Measurements from ENCODE around the gene PCP2.

The PCP2 gene

DNA sequence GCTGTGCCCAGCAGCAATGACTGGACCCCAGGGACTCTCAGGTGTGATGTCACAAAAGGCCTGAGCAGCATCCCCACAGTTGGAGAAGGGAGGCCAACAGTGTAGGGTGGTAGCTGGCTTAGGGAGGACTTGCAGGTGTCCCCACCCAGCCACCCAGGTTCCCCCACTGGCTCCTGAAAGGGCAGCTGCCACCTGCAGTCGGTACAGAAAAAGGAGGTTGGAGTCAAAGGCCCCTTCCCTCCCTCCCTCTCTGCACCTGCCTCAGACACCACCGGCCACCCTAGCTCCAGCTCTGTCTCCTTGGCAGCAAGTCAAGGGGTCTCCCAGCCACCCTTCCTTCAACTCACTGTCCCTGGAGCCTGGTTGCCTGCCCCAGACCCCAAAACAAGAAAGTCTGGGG is at the start of gene PCP2:
PCP2 (minus strand) TSS at position 22 of the 400 bp plus-strand sequence. CDS start 262 bp downstream, outside the sequence.
- Mint-ChIP-seq H3K27me3 (no peaks in the 10 kb centered on the region), H3K9me3 (no peaks in the 10 kb centered on the region), H3K36me3 (ENCODE audit: low read depth) (peaks cover 66% of the 10 kb centered on the region), H3K27ac (no peak within 1 kb of the TSS), H3K4me3 (no peak within 1 kb of the TSS), H3K4me1 (ENCODE audit: low read depth) (peaks cover 60% of the 10 kb centered on the region)
- intact Hi-C loops (cut with micrococcal nuclease) = no loop called here

DNA sequence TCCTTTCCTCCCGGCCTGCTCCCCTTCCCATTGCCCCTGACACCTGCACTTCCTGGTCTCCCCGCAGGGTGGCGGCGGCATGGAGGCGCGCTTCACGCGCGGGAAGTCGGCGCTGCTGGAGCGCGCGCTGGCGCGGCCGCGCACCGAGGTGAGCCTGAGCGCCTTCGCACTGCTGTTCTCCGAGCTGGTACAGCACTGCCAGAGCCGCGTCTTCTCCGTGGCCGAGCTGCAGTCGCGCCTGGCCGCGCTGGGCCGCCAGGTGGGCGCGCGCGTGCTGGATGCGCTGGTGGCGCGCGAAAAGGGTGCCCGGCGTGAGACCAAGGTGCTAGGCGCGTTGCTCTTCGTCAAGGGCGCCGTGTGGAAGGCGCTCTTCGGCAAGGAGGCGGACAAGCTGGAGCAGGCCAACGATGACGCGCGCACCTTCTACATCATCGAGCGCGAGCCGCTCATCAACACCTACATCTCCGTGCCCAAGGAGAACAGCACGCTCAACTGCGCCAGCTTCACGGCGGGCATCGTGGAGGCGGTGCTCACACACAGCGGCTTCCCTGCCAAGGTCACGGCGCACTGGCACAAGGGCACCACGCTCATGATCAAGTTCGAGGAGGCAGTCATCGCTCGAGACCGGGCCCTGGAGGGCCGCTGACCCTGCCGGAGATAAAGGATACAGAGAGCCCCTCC is 48.8 kb upstream of the PCP2 start:
- Mint-ChIP-seq H3K9me3 (no peaks in the 10 kb centered on the region), H3K4me3 (peak overlapping the region; percentile 98), H3K27me3 (no peaks in the 10 kb centered on the region), H3K36me3 (ENCODE audit: low read depth) (peaks cover 52% of the 10 kb centered on the region), H3K4me1 (ENCODE audit: low read depth) (peaks cover 71% of the 10 kb centered on the region), H3K27ac (peak overlapping the region; percentile 96)
- intact Hi-C loops (cut with micrococcal nuclease) = loop anchor here (10.0 kb wide), 1 partner anchor 242 kb away; the partner anchor contains the start of genes CTXN1 and SNAPC2

DNA sequence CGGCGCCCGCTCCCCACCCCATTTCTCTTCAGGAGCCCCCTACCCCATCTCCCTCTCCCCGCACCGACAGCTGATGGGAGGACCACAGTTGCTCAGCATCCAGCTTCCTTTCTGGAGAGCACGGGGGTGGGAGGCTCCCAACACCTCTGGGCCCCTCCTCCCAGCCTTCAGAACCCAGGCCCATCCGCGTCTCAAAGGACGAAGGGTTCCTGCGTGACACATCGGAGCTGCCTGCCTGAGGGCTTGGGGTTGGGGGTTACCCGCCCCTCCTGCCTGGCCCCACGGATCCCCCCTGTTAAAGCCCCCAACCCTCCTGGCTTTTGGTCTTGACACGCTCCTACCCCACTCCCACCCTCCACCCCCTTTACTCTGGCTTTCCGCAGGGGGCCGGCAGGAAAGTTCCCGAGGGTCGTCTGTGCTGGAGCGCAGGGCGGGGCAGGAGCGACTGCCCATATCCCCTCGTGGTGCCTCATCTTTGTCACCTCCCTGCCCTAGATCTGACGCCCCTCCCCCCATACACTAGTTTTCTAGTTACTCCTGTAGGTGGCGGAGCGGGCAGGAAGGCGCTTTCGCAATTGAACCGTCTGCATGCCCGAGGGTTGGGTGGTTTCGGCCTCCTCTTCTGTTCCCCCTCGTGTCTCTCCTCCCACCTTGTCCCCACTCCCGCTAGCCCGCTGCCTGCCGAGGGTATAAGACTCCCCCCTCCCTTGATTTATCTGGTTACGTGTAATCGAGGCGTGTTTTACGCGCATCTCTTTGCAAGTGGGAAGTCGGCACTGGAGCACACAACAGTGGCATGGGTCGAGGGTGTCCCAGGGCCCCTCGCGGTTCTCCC is 48.0 kb upstream of the PCP2 start:
- H3K9me3 Mint-ChIP-seq = no peaks in the 10 kb centered on the region
- H3K4me3 Mint-ChIP-seq = peak overlapping the region; percentile 98
- peaks cover 52% of the 10 kb centered on the region for H3K36me3 Mint-ChIP-seq (ENCODE audit: low read depth)
- H3K27ac Mint-ChIP-seq = peak overlapping the region; percentile 96
- intact Hi-C loops (cut with micrococcal nuclease) = loop anchor here (1.0 to 10.0 kb wide), 2 partner anchors 118 to 243 kb away; partner anchors contain the start of genes CTXN1 and SNAPC2
- H3K4me1 Mint-ChIP-seq (ENCODE audit: low read depth) = peaks cover 72% of the 10 kb centered on the region
- no peaks in the 10 kb centered on the region for H3K27me3 Mint-ChIP-seq

DNA sequence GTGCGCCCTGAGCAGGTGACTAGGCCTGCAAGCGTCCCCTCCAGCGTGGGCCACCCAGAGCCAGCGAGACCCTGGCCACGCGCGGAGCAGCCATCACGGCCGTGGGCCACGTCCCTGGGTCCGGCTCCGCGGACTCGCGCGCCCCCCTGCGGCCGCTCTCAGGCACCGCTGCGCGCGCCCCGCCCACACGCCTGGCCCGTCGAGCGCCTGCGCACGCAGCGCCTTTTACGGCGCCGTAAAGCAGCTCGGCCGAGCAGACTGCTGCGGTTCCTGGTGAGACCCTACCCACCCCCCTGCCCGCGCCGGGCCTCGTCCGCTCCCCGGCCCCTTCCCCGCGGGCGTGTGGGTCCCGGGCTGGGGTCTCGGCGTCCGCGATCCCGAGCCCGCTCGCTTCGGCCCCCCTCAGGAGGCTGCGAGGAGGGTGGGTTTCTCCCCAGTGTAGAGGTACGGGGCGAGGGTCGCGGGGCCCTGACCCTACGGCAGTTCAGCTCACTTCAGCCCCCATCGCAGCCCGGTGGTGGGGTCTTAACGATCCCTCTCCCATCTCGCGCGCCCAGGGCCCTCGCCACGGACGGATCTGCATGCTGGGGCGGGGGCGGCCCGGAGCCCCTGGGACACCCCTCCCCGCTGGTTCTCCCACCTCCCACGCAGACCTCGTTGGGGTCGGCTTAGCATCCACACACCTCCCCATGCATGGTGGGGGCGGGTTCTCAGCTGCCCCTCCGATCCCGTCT is 47.3 kb upstream of the PCP2 start, which contains the start of gene TRAPPC5:
TRAPPC5 (plus strand) TSS at position 228 of the 734 bp plus-strand sequence. CDS start 1,421 bp downstream, outside the sequence.
- H3K36me3 Mint-ChIP-seq (ENCODE audit: low read depth) = peaks cover 47% of the 10 kb centered on the region
- intact Hi-C loops (cut with micrococcal nuclease) = loop anchor here (1.0 to 10.0 kb wide), 4 partner anchors 28 to 244 kb away; partner anchors contain the start of genes CTXN1 and SNAPC2
- peaks cover 72% of the 10 kb centered on the region for H3K4me1 Mint-ChIP-seq (ENCODE audit: low read depth)
- peak within 1 kb of the TSS; percentile 98 for H3K4me3 Mint-ChIP-seq
- no peaks in the 10 kb centered on the region for H3K27me3 Mint-ChIP-seq
- H3K9me3 Mint-ChIP-seq = no peaks in the 10 kb centered on the region
- peak within 1 kb of the TSS; percentile 96 for H3K27ac Mint-ChIP-seq

DNA sequence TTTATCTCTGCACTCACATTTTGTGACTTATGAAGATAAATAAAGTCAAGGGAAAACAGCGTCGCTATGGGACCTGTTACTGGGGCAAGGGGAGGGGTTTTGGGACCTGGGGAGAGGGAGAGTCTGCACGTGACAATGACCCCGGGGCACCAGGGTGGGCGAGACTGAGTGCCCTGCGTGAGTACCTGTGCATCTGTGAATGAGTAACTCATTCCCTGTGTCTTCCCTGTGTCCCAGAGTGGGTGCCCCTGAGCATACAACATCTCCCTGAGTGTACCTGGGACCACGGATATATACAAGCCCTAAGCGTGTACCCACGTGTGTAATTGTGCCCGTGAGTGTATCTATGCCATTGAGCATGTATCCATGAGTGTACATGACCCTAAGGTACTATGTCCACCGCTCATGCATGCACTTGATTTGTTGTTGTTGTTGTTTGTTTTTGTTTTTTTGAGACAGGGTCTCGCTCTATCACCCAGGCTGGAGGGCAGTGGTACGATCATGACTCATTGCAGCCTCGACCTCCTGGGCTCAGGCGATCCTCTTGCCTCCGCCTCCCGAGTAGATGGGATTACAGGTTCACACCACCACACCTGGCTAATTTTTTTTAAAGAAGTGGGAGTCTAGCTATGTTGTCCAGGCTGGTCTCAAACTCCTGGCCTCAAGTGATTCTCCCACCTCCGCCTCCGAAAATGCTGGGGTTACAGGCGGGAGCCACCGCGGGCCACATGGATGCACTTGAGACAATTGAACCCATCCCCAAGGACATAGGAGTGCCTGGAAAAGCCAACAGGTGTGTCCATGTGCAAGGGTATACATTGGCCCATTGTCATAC is 46.5 kb upstream of the PCP2 start:
- Mint-ChIP-seq H3K27me3 (no peaks in the 10 kb centered on the region), H3K4me3 (peak overlapping the region; percentile 98), H3K9me3 (no peaks in the 10 kb centered on the region), H3K36me3 (ENCODE audit: low read depth) (peaks cover 39% of the 10 kb centered on the region), H3K27ac (peak overlapping the region; percentile 96), H3K4me1 (ENCODE audit: low read depth) (peaks cover 68% of the 10 kb centered on the region)
- intact Hi-C loops (cut with micrococcal nuclease) = loop anchor here (1.0 to 10.0 kb wide), 3 partner anchors 28 to 245 kb away; partner anchors contain the start of genes CTXN1 and SNAPC2

DNA sequence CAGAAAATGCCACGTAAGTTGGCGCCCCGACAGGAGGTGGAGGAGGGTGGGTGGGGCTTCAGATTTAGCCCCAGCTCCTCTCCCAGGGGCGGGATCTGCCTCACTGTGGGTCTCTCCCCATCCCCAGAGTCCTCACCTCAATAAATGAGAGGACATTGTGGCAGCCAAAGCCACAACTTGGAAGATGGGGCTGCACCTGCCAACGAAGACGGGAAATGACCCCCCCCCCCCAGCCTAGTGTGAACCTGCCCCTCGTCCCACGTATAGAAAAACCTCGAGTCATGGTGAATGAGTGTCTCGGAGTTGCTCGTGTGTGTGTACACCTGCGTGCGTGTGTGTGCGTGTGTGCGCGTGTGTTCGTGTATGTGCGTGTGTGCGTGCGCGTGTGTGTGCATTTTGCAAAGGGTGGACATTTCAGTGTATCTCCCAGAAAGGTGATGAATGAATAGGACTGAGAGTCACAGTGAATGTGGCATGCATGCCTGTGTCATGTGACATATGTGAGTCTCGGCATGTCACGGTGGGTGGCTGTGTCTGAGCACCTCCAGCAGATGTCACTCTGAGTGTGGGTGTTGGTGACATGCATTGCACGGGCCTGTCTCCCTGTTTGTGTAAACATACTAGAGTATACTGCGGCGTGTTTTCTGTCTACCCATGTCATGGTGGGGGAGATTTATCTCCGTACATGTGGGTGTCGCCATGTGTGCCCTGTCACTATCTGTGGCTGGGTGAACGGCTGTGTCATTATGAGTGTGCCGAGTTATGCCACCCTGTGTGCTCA is 45.6 kb upstream of the PCP2 start:
- intact Hi-C loops (cut with micrococcal nuclease) = no loop called here
- Mint-ChIP-seq H3K9me3 (peaks cover 2% of the 10 kb centered on the region), H3K4me3 (no peak overlapping the region), H3K27ac (peak overlapping the region; percentile 96), H3K27me3 (no peaks in the 10 kb centered on the region), H3K36me3 (ENCODE audit: low read depth) (peaks cover 35% of the 10 kb centered on the region), H3K4me1 (ENCODE audit: low read depth) (peaks cover 74% of the 10 kb centered on the region)

DNA sequence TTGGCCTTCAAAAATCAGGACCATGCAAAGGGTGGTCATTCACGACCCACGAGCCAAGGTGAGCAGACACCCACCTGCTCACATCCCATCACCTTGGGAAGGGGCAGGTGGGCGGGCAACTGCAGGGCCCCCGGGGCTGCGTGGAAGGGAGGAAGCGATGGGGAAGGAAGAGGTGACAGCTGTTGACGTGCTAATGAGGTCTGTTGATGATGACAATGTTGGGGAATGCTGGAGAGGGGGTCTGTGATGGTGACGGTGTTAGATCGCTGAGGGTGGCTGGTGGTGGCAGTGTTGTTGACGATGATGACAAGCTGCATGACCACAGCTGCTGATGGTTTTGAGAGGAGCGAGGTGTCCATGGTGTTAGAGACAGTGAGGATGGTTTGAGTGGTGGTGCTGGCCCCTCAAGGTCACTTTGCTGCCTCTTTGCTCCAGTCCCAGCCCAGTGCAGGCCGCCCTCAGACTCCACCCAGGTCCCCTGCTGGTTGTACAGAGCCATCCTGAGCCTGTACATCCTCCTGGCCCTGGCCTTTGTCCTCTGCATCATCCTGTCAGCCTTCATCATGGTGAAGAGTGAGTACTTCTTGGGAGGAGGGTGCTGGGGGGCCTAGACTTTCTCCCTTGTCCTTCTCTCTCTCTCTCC is 44.3 kb upstream of the PCP2 start:
- Mint-ChIP-seq H3K36me3 (ENCODE audit: low read depth) (peaks cover 26% of the 10 kb centered on the region), H3K27me3 (no peaks in the 10 kb centered on the region), H3K9me3 (peaks cover 10% of the 10 kb centered on the region), H3K4me1 (ENCODE audit: low read depth) (peaks cover 82% of the 10 kb centered on the region), H3K4me3 (no peak overlapping the region), H3K27ac (peak overlapping the region; percentile 69)
- intact Hi-C loops (cut with micrococcal nuclease) = no loop called here

DNA sequence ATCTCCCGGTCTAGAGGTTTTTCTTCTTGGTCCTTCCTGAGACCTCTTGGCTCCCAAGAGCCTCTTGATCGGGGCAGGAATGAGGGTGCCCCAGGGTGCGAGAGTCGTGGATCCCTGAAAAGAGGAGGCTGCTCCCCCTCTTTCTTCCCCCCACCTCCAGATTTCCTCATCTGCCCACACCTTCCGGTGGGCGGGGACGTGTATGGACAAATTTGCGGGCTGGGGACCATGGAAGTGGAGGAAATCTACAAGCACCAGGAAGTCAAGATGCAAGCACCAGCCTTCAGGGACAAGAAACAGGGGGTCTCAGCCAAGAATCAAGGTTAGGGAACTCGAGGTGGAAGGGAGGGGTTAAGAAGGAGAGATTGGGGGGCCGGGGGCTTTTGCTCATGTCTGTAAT is 43.3 kb upstream of the PCP2 start, which contains the start of gene MCEMP1:
MCEMP1 (plus strand) TSS at position 237 of the 400 bp plus-strand sequence; CDS start at position 268, 31 bp downstream.
- Mint-ChIP-seq H3K27me3 (no peaks in the 10 kb centered on the region), H3K36me3 (ENCODE audit: low read depth) (peaks cover 16% of the 10 kb centered on the region), H3K4me1 (ENCODE audit: low read depth) (peaks cover 73% of the 10 kb centered on the region), H3K4me3 (peak within 1 kb of the TSS; percentile 57), H3K9me3 (peaks cover 10% of the 10 kb centered on the region), H3K27ac (peak within 1 kb of the TSS; percentile 69)
- intact Hi-C loops (cut with micrococcal nuclease) = no loop called here

DNA sequence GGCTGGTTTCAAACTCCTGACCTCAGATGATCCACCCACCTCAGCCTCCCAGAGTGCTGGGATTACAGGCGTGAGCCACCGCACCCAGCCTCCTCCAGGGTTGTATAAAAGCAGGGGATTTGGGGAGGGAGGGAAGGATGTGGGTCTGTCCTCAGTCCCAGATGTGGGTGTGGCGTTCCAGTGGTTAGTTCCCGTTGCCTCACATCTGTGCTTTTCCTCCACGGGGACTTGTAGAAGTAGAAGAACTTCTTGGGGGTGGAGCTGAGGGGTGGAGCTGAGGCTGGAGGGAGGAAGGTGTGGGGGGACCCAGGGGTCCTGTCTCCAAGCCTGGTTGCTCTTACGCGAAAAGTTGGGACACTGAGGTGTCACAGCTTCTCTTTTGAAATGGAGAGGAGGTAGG is 42.9 kb upstream of the PCP2 start:
- Mint-ChIP-seq H3K4me1 (ENCODE audit: low read depth) (peaks cover 68% of the 10 kb centered on the region), H3K4me3 (peak overlapping the region; percentile 57), H3K36me3 (ENCODE audit: low read depth) (peaks cover 12% of the 10 kb centered on the region), H3K27me3 (no peaks in the 10 kb centered on the region), H3K9me3 (peaks cover 10% of the 10 kb centered on the region), H3K27ac (peak overlapping the region; percentile 69)
- intact Hi-C loops (cut with micrococcal nuclease) = no loop called here

DNA sequence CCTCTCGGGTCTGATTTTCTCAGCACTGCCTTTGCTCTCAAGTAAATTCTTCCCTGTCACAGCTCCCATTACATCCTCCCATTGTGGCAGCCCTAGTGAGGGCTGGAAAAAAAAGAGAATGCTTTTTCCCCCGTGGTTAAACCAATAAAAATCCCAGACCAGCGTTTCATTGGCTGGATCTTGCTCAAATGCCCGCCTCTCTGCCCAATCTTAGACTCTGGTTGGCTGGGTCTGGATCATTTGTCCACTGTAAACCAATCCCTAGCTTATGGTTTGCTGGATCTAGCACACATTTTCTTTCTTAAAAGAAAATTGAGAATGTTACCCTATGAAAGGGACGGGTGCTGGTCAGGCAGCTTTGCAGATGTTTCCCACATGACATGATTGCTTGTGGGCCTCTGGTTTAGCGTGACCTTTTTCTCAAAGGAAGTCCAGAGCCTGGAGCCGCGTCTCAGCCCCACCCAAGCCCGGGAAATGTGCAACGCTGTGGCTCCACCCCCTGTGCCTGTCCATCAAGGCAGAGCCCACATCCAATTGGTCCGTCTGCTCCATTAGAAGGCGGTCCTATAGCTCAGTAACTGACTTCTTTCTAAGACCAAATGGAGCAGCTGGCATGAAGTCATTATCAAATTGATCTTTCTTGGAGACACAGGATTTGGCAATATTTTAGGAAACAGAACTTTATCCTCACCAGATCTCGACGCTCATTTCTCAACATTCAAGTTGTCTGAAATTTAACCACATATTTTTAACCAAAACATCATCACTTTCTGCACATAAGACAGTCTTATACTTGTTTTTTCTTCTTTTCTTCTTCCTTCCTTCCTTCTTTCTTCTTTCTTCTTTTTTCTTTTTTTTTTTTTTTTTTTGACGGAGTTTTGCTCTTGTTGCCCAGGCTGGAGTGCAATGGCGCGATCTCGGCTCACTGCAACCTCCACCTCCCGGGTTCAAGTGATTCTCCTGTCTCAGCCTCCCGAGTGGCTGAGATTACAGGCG is 40.8 kb upstream of the PCP2 start:
- no peak overlapping the region for H3K4me3 Mint-ChIP-seq
- peak overlapping the region; percentile 79 for H3K27ac Mint-ChIP-seq
- peaks cover 10% of the 10 kb centered on the region for H3K9me3 Mint-ChIP-seq
- H3K4me1 Mint-ChIP-seq (ENCODE audit: low read depth) = peaks cover 70% of the 10 kb centered on the region
- intact Hi-C loops (cut with micrococcal nuclease) = no loop called here
- H3K36me3 Mint-ChIP-seq (ENCODE audit: low read depth) = peaks cover 6% of the 10 kb centered on the region
- H3K27me3 Mint-ChIP-seq = peaks cover 3% of the 10 kb centered on the region

DNA sequence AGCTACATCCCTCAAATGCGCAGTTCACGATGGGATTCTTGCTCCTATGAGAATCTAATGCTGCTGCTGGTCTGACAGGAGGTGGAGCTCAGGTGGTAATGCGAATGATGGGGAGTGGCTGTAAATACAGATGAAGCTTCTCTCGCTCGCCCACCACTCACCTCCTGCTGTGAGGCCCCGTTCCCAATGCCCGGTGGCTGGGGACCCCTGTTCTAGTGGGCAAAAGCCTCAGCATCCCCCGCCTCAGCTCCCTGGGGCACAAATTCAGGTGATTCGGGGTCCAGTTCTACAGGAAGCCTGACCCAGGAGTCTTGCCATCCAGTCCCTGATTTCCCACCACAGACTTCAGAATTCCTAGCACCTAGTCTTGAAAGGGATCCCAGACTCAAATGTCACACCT is 39.0 kb upstream of the PCP2 start:
- H3K9me3 Mint-ChIP-seq = peaks cover 10% of the 10 kb centered on the region
- no peak overlapping the region for H3K27ac Mint-ChIP-seq
- H3K4me3 Mint-ChIP-seq = no peak overlapping the region
- H3K36me3 Mint-ChIP-seq (ENCODE audit: low read depth) = peaks cover 6% of the 10 kb centered on the region
- intact Hi-C loops (cut with micrococcal nuclease) = no loop called here
- peaks cover 8% of the 10 kb centered on the region for H3K27me3 Mint-ChIP-seq
- peaks cover 64% of the 10 kb centered on the region for H3K4me1 Mint-ChIP-seq (ENCODE audit: low read depth)

Data from dendritic cell treated with granulocyte-macrophage colony-stimulating factor and Interleukin-4, amounts not matched to agents 40 ng/mL and 50 ng/mL, for 4 days (primary cell).